HepG2 (cell line): ENCODE measurements around the gene MT1A. TPM values are rescaled to one million over a fixed set of nuclear protein-coding genes. Genes with fewer than 3 reads are reported as not detected.

Experiments used
- ATAC-seq: fragments of 200-7000 bp; cut with Tn5 transposase; 3 replicates; pipeline ENCODE4 v1.9.1; 2020; ENCODE audit warnings: mild to moderate bottlenecking, moderate library complexity
- BruUV-seq: library from RNA; stranded (reverse); fragments of 400-500 nt; replicated peaks from 2 replicates; lab custom pipeline; 2021; lab: Mats Ljungman, UMichigan
- CTCF ChIA-PET: fragments of 300-600 bp; formaldehyde crosslinking; extraction: SDS; loops from one replicate; lab custom pipeline; 2021; ENCODE audit warnings: low total read pairs, inconsistent platforms, low intra/inter-chr PET ratio; lab: Yijun Ruan, JAX
- POLR2A ChIA-PET: fragments of 350-600 bp; sonication (Branson Sonifier 250); formaldehyde crosslinking; loops from one replicate; lab custom pipeline; 2020; ENCODE audit warnings: antibody characterized with exemption, inconsistent platforms; lab: Yijun Ruan, JAX
- DNase-seq: peaks from one replicate; pipeline ENCODE4 v3.0.0-alpha.2; 2015; ENCODE audit warnings: low spot score
- FAIRE-seq: peaks from 3 replicates; lab custom pipeline; 2011; peaks lifted over from hg19 to GRCh38; lab: Jason Lieb, UNC
- H2AFZ ChIP-seq: one replicate; pipeline ENCODE4 v1.6.1; 2011; ENCODE audit warnings: low read length, inconsistent platforms
- H3K27ac ChIP-seq: fragments of 300-600 bp; 3 replicates; pipeline ENCODE4 v1.8.0; 2011; ENCODE audit warnings: mixed run types, mild to moderate bottlenecking, mixed read lengths, low read length, inconsistent platforms; ENCODE audit not compliant: insufficient read depth; ENCODE audit errors: extremely low read length
- H3K27me3 ChIP-seq, 2 experiments: fragments of 200-600 bp in 1 of 2; 2 replicates in 1 of 2; 3 replicates in 1 of 2; pipeline versions ENCODE4 v1.6.0 to v1.8.0; 2011; ENCODE audit warnings: low read length in 2 of 2, mild to moderate bottlenecking in 2 of 2, moderate library complexity in 2 of 2, inconsistent platforms in 1 of 2; ENCODE audit not compliant: insufficient read depth in 2 of 2, control insufficient read depth in 1 of 2
- H3K36me3 ChIP-seq, 2 experiments: fragments of 200-600 bp in 1 of 2; replicated peaks in 1 of 2; 2 replicates in 1 of 2; 3 replicates in 1 of 2; pipeline versions ENCODE4 v1.5.1 to v1.8.0; 2011; ENCODE audit warnings: low read length in 2 of 2, inconsistent platforms in 1 of 2; ENCODE audit not compliant: insufficient read depth in 2 of 2, control insufficient read depth in 1 of 2
- H3K4me1 ChIP-seq: 2 replicates; pipeline ENCODE4 v1.5.1; 2012; ENCODE audit warnings: low read length, inconsistent platforms; ENCODE audit not compliant: insufficient read depth
- H3K4me2 ChIP-seq: 2 replicates; pipeline ENCODE4 v1.6.0; 2011; ENCODE audit warnings: low read depth, low read length, inconsistent platforms
- H3K4me3 ChIP-seq, 3 experiments: fragments of 200-600 bp in 1 of 3; sonication (generic), shearing (Covaris generic) in 1 of 3; replicated peaks in 1 of 3; 2 replicates each; pipeline ENCODE4 v1.5.1; 2011 to 2016; ENCODE audit warnings: low read length in 3 of 3, inconsistent platforms in 2 of 3, low read depth in 2 of 3, mild to moderate bottlenecking in 2 of 3, control low read depth in 1 of 3, mixed read lengths in 1 of 3; ENCODE audit not compliant: insufficient read depth in 1 of 3
- H3K79me2 ChIP-seq: one replicate; pipeline ENCODE4 v1.6.1; 2011; ENCODE audit warnings: low read length, inconsistent platforms; ENCODE audit not compliant: insufficient read depth
- H3K9ac ChIP-seq: 2 replicates; pipeline ENCODE4 v1.6.0; 2011; ENCODE audit warnings: mild to moderate bottlenecking, low read depth, low read length, inconsistent platforms; ENCODE audit not compliant: insufficient read depth
- H3K9me3 ChIP-seq: 2 replicates; pipeline ENCODE4 v1.5.1; 2012; ENCODE audit warnings: mild to moderate bottlenecking, low read length
- H4K20me1 ChIP-seq: 2 replicates; pipeline ENCODE4 v1.6.0; 2011; ENCODE audit warnings: inconsistent platforms, mild to moderate bottlenecking, low read length, moderate library complexity; ENCODE audit not compliant: insufficient read depth
- CHD2 ChIP-seq: IDR thresholded peaks from 2 replicates; pipeline ENCODE4 v1.6.1; 2011; ENCODE audit warnings: low read depth, low read length, improper control_type of control experiment
- ETV5 ChIP-seq: IDR thresholded peaks from 2 replicates; pipeline ENCODE4 v1.6.1; 2018; ENCODE audit warnings: missing biosample characterization, missing genetic modification reagents, inconsistent platforms, borderline replicate concordance
- ETV6 ChIP-seq: sonication (generic); formaldehyde crosslinking; conservative IDR thresholded peaks from 2 replicates; pipeline ENCODE4 v1.4.0; 2020; ENCODE audit warnings: missing genetic modification reagents
- JUN ChIP-seq: sonication (generic); formaldehyde crosslinking; IDR thresholded peaks from 2 replicates; pipeline ENCODE4 v1.4.0; 2020; ENCODE audit warnings: mild to moderate bottlenecking, missing genetic modification reagents
- MAF1 ChIP-seq: sonication (generic); formaldehyde crosslinking; IDR thresholded peaks from 2 replicates; pipeline ENCODE4 v1.5.0; 2020; ENCODE audit warnings: missing genetic modification reagents, borderline replicate concordance
- MTA1 ChIP-seq: sonication (generic); formaldehyde crosslinking; IDR thresholded peaks from 2 replicates; pipeline ENCODE4 v1.4.0; 2020; ENCODE audit warnings: missing genetic modification reagents, mild to moderate bottlenecking, borderline replicate concordance
- RARG ChIP-seq: sonication (generic); formaldehyde crosslinking; IDR thresholded peaks from 2 replicates; pipeline ENCODE4 v1.4.0; 2020; ENCODE audit warnings: low read depth, mild to moderate bottlenecking, missing genetic modification reagents
- RFXANK ChIP-seq: IDR thresholded peaks from 2 replicates; pipeline ENCODE4 v1.6.1; 2016
- STAG1 ChIP-seq: sonication (generic); formaldehyde crosslinking; IDR thresholded peaks from 2 replicates; pipeline ENCODE4 v1.4.0; 2020; ENCODE audit warnings: missing genetic modification reagents
- ZNF282 ChIP-seq: fragments of 450-650 bp; IDR thresholded peaks from 2 replicates; pipeline ENCODE4 v1.6.1; 2018; ENCODE audit not compliant: partially characterized antibody
- ZNF484 ChIP-seq: sonication (generic); formaldehyde crosslinking; IDR thresholded peaks from 2 replicates; pipeline ENCODE4 v1.5.1; 2020; ENCODE audit warnings: mild to moderate bottlenecking, low read depth, missing genetic modification reagents, borderline replicate concordance
- ZNF644 ChIP-seq: IDR thresholded peaks from 2 replicates; pipeline ENCODE4 v1.6.1; 2016; ENCODE audit warnings: low read depth
- ZNF720 ChIP-seq: sonication (generic); formaldehyde crosslinking; IDR thresholded peaks from 2 replicates; pipeline ENCODE4 v1.4.0; 2020; ENCODE audit warnings: missing genetic modification reagents
- ZNF75D ChIP-seq: sonication (generic); formaldehyde crosslinking; IDR thresholded peaks from 2 replicates; pipeline ENCODE4 v1.8.1; 2023; ENCODE audit warnings: missing genetic modification reagents, mild to moderate bottlenecking, borderline replicate concordance
- ZNF768 ChIP-seq: sonication (generic); formaldehyde crosslinking; IDR thresholded peaks from 2 replicates; pipeline ENCODE4 v1.4.0; 2020; ENCODE audit warnings: missing genetic modification reagents
- ZNF800 ChIP-seq: sonication (generic); formaldehyde crosslinking; IDR thresholded peaks from 2 replicates; pipeline ENCODE4 v1.4.0; 2020; ENCODE audit warnings: missing genetic modification reagents
- ZSCAN30 ChIP-seq: sonication (generic); formaldehyde crosslinking; IDR thresholded peaks from 2 replicates; pipeline ENCODE4 v1.5.0; 2020; ENCODE audit warnings: mild to moderate bottlenecking, missing genetic modification reagents
- WGBS: methylation state at CpG from one replicate; pipeline ENCODE4 v1.1.6; 2017; ENCODE audit warnings: low lambda C conversion rate; 5-methylcytosine and 5-hydroxymethylcytosine counted together
- in situ Hi-C: cut with HindIII; loops from 2 replicates; pipeline ENCODE4 v1.10.0; 2017; ENCODE audit warnings: low pct_unique_long_range_greater_than_20kb; ENCODE audit not compliant: extremely low pct_ligation_motif_present
- intact Hi-C: fragments of 100-400 bp; cut with micrococcal nuclease; formaldehyde crosslinking; loops from one replicate; pipeline ENCODE4 v1.10.0; 2022; ENCODE audit not compliant: unreplicated experiment
- polyA plus RNA-seq, 8 experiments: library from polyadenylated mRNA; depleted of rRNA in 3 of 8; stranded (reverse) in 7 of 8; unstranded in 1 of 8; fragments of >200 nt; fragmentation: Illumina TruSeq in 4 of 8; extraction: Trizol in 4 of 8; gene quantifications; 2 replicates each; pipeline versions ENCODE4 v1.2.1 to v1.2.3, GENCODE V29; 2011 to 2016; ENCODE audit warnings: low read depth in 4 of 8, missing spikeins in 1 of 8, mixed read lengths in 1 of 8; ENCODE audit not compliant: insufficient read depth in 1 of 8
- total RNA-seq, 5 experiments: library from RNA; depleted of rRNA; stranded (reverse); fragments of >200 nt; fragmentation: Illumina TruSeq; extraction: Trizol; gene quantifications; 2 replicates each; pipeline ENCODE4 v1.2.3, GENCODE V29; 2016; ENCODE audit warnings: low read depth in 1 of 5
- TF ChIP-seq, protein P1 (sequence below): sonication (generic); formaldehyde crosslinking; IDR thresholded peaks from 2 replicates; pipeline ENCODE4 v1.5.1; 2020; ENCODE audit warnings: mild to moderate bottlenecking, missing genetic modification reagents, borderline replicate concordance

The MT1A gene
- total and polyA plus RNA-seq, 2 of the 13 experiments (the other 11 are each of a cell fraction or from before 2014, with no cell fraction given), result 8.3 to 10.4 TPM

DNA sequence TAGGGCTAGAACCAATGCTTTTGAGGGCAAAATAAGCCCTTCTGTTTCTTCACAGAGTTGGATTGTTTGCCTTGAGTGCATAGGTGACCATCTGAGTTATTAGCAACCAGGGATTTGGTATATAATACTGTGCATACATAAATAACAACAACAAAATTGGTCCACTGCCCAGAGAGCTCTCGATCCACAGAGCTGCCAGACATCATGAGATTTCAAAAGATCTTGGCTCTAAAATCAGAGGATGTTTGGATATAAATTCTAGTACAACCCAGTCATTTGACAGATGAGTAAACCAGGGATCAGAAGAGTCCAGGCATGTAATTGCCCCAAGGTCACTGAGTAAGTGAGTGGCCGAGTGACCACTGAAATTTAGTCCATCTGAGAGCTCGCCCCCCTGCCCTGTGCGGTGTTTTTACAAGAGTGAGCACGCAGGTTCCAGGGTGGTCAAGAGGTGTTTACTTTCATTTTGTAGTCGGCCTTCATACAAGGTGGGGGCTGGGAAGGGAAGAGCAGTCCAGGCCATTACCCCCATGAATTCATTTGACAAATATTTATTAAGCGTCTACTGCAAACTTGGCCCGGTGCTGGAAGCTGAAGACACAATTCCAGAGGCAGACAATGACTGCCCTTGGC lies 31.9 kb upstream of the MT1A start (continued):
- no peak for TF ChIP-seq CHD2
- no peak for TF ChIP-seq ZNF768 (CRISPR knock-in tag)
- no peak for TF ChIP-seq ETV5
- no peak for TF ChIP-seq ZNF800 (CRISPR knock-in tag)
- TF ChIP-seq ZSCAN30 (CRISPR knock-in tag), result no peak
- TF ChIP-seq STAG1, result peak; percentile 13; the same call in 1 of the 2 replicates
- no peak for TF ChIP-seq RARG
- no peak for TF ChIP-seq ZNF484
- TF ChIP-seq ZNF282, result no peak
- TF ChIP-seq MAF1 (CRISPR knock-in tag), result 0 out of 2 replicates have a peak, but pooled peaks have one; percentile 52
- no peak for TF ChIP-seq MTA1 (CRISPR knock-in tag)
- TF ChIP-seq ZNF644 (CRISPR knock-in tag), result peak; percentile 32; the same call in 1 of the 2 replicates
- TF ChIP-seq, all 625 proteins: peak for 97

- 4% methylated on average over 14 of the region's 14 CpGs for WGBS
- ChIA-PET POLR2A (interaction anchor here (0.7 to 3.4 kb wide), 21 partner anchors 11 to 765 kb away, joined by 3 to 39 read pairs (median 4); partner anchors contain the start of genes CX3CL1, HERPUD1, MT1E and MT1G), CTCF (no interaction called here)
- H4K20me1 ChIP-seq, result no peaks in the 10 kb centered on the region
- H3K27me3 ChIP-seq, result peaks cover 0 to under 1% of the 10 kb centered on the region in 2 experiments; a peak in 1 of 5 replicates
- BruUV-seq, result no TSS peak
- peak; percentile 57 for ATAC-seq
- no peaks in the 10 kb centered on the region for H3K79me2 ChIP-seq
- no peaks in the 10 kb centered on the region for H3K9me3 ChIP-seq
- in situ Hi-C loops (no loop called here), intact Hi-C loops (loop anchor here (1.0 to 10.0 kb wide), 3 partner anchors 48 to 258 kb away; partner anchors contain the start of genes MT1B, MT1F and SLC12A3)
- no peak for DNase-seq
- no peaks in the 10 kb centered on the region for H3K36me3 ChIP-seq
- peak overlapping the region; percentile 93 for H3K27ac ChIP-seq
- H3K4me2 ChIP-seq, result peak overlapping the region; percentile 91
- no peak overlapping the region for H2AFZ ChIP-seq
- no peak for FAIRE-seq
- H3K4me1 ChIP-seq, result peaks cover 72% of the 10 kb centered on the region
- peak overlapping the region; percentile 79 for H3K9ac ChIP-seq
- H3K4me3 ChIP-seq, result peak overlapping the region; percentile 75 to 84 (median 78)
- no peak for TF ChIP-seq JUN (CRISPR knock-in tag)
- TF ChIP-seq, protein P1, sequence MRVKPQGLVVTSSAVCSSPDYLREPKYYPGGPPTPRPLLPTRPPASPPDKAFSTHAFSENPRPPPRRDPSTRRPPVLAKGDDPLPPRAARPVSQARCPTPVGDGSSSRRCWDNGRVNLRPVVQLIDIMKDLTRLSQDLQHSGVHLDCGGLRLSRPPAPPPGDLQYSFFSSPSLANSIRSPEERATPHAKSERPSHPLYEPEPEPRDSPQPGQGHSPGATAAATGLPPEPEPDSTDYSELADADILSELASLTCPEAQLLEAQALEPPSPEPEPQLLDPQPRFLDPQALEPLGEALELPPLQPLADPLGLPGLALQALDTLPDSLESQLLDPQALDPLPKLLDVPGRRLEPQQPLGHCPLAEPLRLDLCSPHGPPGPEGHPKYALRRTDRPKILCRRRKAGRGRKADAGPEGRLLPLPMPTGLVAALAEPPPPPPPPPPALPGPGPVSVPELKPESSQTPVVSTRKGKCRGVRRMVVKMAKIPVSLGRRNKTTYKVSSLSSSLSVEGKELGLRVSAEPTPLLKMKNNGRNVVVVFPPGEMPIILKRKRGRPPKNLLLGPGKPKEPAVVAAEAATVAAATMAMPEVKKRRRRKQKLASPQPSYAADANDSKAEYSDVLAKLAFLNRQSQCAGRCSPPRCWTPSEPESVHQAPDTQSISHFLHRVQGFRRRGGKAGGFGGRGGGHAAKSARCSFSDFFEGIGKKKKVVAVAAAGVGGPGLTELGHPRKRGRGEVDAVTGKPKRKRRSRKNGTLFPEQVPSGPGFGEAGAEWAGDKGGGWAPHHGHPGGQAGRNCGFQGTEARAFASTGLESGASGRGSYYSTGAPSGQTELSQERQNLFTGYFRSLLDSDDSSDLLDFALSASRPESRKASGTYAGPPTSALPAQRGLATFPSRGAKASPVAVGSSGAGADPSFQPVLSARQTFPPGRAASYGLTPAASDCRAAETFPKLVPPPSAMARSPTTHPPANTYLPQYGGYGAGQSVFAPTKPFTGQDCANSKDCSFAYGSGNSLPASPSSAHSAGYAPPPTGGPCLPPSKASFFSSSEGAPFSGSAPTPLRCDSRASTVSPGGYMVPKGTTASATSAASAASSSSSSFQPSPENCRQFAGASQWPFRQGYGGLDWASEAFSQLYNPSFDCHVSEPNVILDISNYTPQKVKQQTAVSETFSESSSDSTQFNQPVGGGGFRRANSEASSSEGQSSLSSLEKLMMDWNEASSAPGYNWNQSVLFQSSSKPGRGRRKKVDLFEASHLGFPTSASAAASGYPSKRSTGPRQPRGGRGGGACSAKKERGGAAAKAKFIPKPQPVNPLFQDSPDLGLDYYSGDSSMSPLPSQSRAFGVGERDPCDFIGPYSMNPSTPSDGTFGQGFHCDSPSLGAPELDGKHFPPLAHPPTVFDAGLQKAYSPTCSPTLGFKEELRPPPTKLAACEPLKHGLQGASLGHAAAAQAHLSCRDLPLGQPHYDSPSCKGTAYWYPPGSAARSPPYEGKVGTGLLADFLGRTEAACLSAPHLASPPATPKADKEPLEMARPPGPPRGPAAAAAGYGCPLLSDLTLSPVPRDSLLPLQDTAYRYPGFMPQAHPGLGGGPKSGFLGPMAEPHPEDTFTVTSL (CRISPR knock-in tag), result peak; percentile 73; the same call in 1 of the 2 replicates
- TF ChIP-seq ETV6 (CRISPR knock-in tag), result peak; percentile 89
- TF ChIP-seq ZNF75D, result no peak
- no peak for TF ChIP-seq ZNF720
- TF ChIP-seq RFXANK (CRISPR knock-in tag), result no peak
These were observed 31.3 kb upstream of the MT1A start for GRCh38 chr16:56607109-56607618.
